Measurements from ENCODE around the gene ARHGEF38.

ARHGEF38 gene

GRCh38 chr4:105551965-105552746, at the start of gene ARHGEF38:
TSS of gene ARHGEF38 (plus strand) at chr4:105552620. CDS start at chr4:105552766, 146 bp downstream.
- no peak for DNase-seq

GRCh38 chr4:105503484-105503883, 48.9 kb upstream of the ARHGEF38 start:
- no peak for DNase-seq

- DNase-seq, result no peak
Observed at GRCh38 chr4:105504744-105505143, 47.7 kb upstream of the ARHGEF38 start.

GRCh38 chr4:105509291-105509690, 43.1 kb upstream of the ARHGEF38 start:
- no peak for DNase-seq

- no peak for DNase-seq
Observed at GRCh38 chr4:105509714-105510113, 42.7 kb upstream of the ARHGEF38 start.

- no peak for DNase-seq
Observed at GRCh38 chr4:105510245-105510644, 42.2 kb upstream of the ARHGEF38 start.

- DNase-seq, result no peak
Observed at GRCh38 chr4:105520819-105521790, 31.3 kb upstream of the ARHGEF38 start.

GRCh38 chr4:105526656-105527055, 25.8 kb upstream of the ARHGEF38 start:
- no peak for DNase-seq

- no peak for DNase-seq
Observed at GRCh38 chr4:105527081-105527480, 25.3 kb upstream of the ARHGEF38 start.

- DNase-seq, result no peak
Observed at GRCh38 chr4:105536601-105537000, 15.8 kb upstream of the ARHGEF38 start.

- DNase-seq, result no peak
Observed at GRCh38 chr4:105541420-105541819, 11.0 kb upstream of the ARHGEF38 start.

- no peak for DNase-seq
Observed at GRCh38 chr4:105542039-105542438, 10.4 kb upstream of the ARHGEF38 start.

GRCh38 chr4:105543346-105543745, 9.1 kb upstream of the ARHGEF38 start:
- no peak for DNase-seq

- no peak for DNase-seq
Observed at GRCh38 chr4:105543881-105544280, 8.5 kb upstream of the ARHGEF38 start.

- DNase-seq, result no peak
Observed at GRCh38 chr4:105544520-105545286, 7.7 kb upstream of the ARHGEF38 start.

GRCh38 chr4:105546086-105546485, 6.3 kb upstream of the ARHGEF38 start:
- no peak for DNase-seq

GRCh38 chr4:105547769-105548168, 4.7 kb upstream of the ARHGEF38 start:
- DNase-seq, result no peak

GRCh38 chr4:105548483-105548882, 3.9 kb upstream of the ARHGEF38 start:
- DNase-seq, result no peak

GRCh38 chr4:105550641-105551040, 1.8 kb upstream of the ARHGEF38 start:
- no peak for DNase-seq

- DNase-seq, result no peak
Observed at GRCh38 chr4:105555409-105555808, 3.0 kb downstream of the ARHGEF38 start.

GRCh38 chr4:105556206-105556605, 3.8 kb downstream of the ARHGEF38 start:
- no peak for DNase-seq

GRCh38 chr4:105558277-105558676, 5.9 kb downstream of the ARHGEF38 start:
- DNase-seq, result no peak

GRCh38 chr4:105560421-105560848, 8.0 kb downstream of the ARHGEF38 start:
- no peak for DNase-seq
